ENCODE results near the gene PTCD1. TPM values are rescaled to one million over a fixed set of nuclear protein-coding genes. Genes with fewer than 3 reads are reported as not detected.
A peak's percentile ranks its signal among the peaks of the same experiment; 100 is the strongest.

PTCD1 gene
- total RNA-seq, 1 donor from 2014 or later, result 10.5 TPM

GRCh38 chr7:99369767-99370391, 68.7 kb downstream of the PTCD1 start:
- Mint-ChIP-seq H3K9me3 (no peaks in the 10 kb centered on the region), H3K27ac (no peak overlapping the region), H3K36me3 (peaks cover 9% of the 10 kb centered on the region), H3K27me3 (ENCODE audit: insufficient read depth, low read depth) (peaks cover 11% of the 10 kb centered on the region), H3K4me3 (no peak overlapping the region), H3K4me1 (peaks cover 18% of the 10 kb centered on the region)
- Histone ChIP-seq H3K36me3 (no peaks in the 10 kb centered on the region), H3K9ac (no peak overlapping the region), H3K27ac (no peak overlapping the region), H4K20me1 (ENCODE audit: low read depth) (peaks cover 4% of the 10 kb centered on the region), H3K27me3 (peaks cover 12% of the 10 kb centered on the region), H3K9me3 (ENCODE audit: low read depth) (no peaks in the 10 kb centered on the region), H3K79me2 (ENCODE audit: low read depth) (no peaks in the 10 kb centered on the region), H3F3A (ENCODE audit: low read depth) (peaks cover 34% of the 10 kb centered on the region), H3K4me1 (peaks cover 5% of the 10 kb centered on the region), H3K4me2 (no peak overlapping the region), H3K4me3 (no peak overlapping the region), H2AFZ (replicated peaks) (no peak overlapping the region)
- TF ChIP-seq EZH2 (IDR thresholded peaks at IDR 0.05), result no peak
- no peak for TF ChIP-seq CTCF (IDR thresholded peaks at IDR 0.05)
- TF ChIP-seq EZH2phosphoT487 (IDR thresholded peaks at IDR 0.05), result no peak
- no peak for DNase-seq (ENCODE audit: low spot score)

- Histone ChIP-seq H4K20me1 (ENCODE audit: low read depth) (peaks cover 4% of the 10 kb centered on the region), H3K4me1 (peaks cover 5% of the 10 kb centered on the region), H3K79me2 (ENCODE audit: low read depth) (no peaks in the 10 kb centered on the region), H3K4me2 (no peak overlapping the region), H3K9ac (no peak overlapping the region), H3K27me3 (peaks cover 8% of the 10 kb centered on the region), H3K9me3 (ENCODE audit: low read depth) (no peaks in the 10 kb centered on the region), H3K4me3 (no peak overlapping the region), H3K36me3 (no peaks in the 10 kb centered on the region), H3K27ac (peak overlapping the region; percentile 53), H2AFZ (replicated peaks) (no peak overlapping the region), H3F3A (ENCODE audit: low read depth) (peaks cover 28% of the 10 kb centered on the region)
- peaks cover 13% of the 10 kb centered on the region for H3K36me3 Mint-ChIP-seq
- TF ChIP-seq CTCF (IDR thresholded peaks at IDR 0.05) (no peak), EZH2phosphoT487 (IDR thresholded peaks at IDR 0.05) (no peak), EZH2 (IDR thresholded peaks at IDR 0.05) (no peak)
- peaks cover 17% of the 10 kb centered on the region for H3K4me1 Mint-ChIP-seq
- H3K27ac Mint-ChIP-seq, result no peak overlapping the region
- no peak overlapping the region for H3K4me3 Mint-ChIP-seq
- H3K27me3 Mint-ChIP-seq (ENCODE audit: insufficient read depth, low read depth), result peaks cover 11% of the 10 kb centered on the region
- no peak for DNase-seq (ENCODE audit: low spot score)
- no peaks in the 10 kb centered on the region for H3K9me3 Mint-ChIP-seq
These were observed 69.7 kb downstream of the PTCD1 start for GRCh38 chr7:99368750-99369389.

Other genes starting within 250 kb of the PTCD1 start
- gene KPNA7, start 230.7 kb downstream of the PTCD1 start, total RNA-seq (ENCODE audit: low replicate concordance), result not detected in 2 replicates
- not detected in 2 replicates for gene MYH16, start 166.0 kb downstream of the PTCD1 start, total RNA-seq (ENCODE audit: low replicate concordance)
- 143 and 154 TPM in 2 replicates for gene ARPC1A, start 112.9 kb downstream of the PTCD1 start, total RNA-seq (ENCODE audit: low replicate concordance)
- gene ARPC1B, start 64.1 kb downstream of the PTCD1 start, total RNA-seq (ENCODE audit: low replicate concordance), result 23.6 and 50.5 TPM in 2 replicates
- 136 and 170 TPM in 2 replicates for gene PDAP1, start 30.2 kb downstream of the PTCD1 start, total RNA-seq (ENCODE audit: low replicate concordance)
- gene BUD31, start 29.8 kb downstream of the PTCD1 start, total RNA-seq (ENCODE audit: low replicate concordance), result 59.7 and 98.2 TPM in 2 replicates
- gene CPSF4, start 145 bp upstream of the PTCD1 start, total RNA-seq (ENCODE audit: low replicate concordance), result 72.1 and 120 TPM in 2 replicates
- 2,754 and 3,838 TPM in 2 replicates for gene ATP5MF, start 27.4 kb upstream of the PTCD1 start, total RNA-seq (ENCODE audit: low replicate concordance)
- 18.7 and 20.2 TPM in 2 replicates for gene ZNF789, start 34.1 kb upstream of the PTCD1 start, total RNA-seq (ENCODE audit: low replicate concordance)
- gene ZNF394, start 61.5 kb upstream of the PTCD1 start, total RNA-seq (ENCODE audit: low replicate concordance), result 16.8 and 22.4 TPM in 2 replicates
- gene ZKSCAN5, start 65.9 kb upstream of the PTCD1 start, total RNA-seq (ENCODE audit: low replicate concordance), result 19.6 and 23.3 TPM in 2 replicates
- 14.7 and 21.1 TPM in 2 replicates for gene FAM200A, start 113.3 kb upstream of the PTCD1 start, total RNA-seq (ENCODE audit: low replicate concordance)
- 59.3 and 66.3 TPM in 2 replicates for gene ZNF655, start 119.8 kb upstream of the PTCD1 start, total RNA-seq (ENCODE audit: low replicate concordance)
- 0.53 TPM in 1 of 2 replicates, not detected in the other for gene TMEM225B, start 159.5 kb upstream of the PTCD1 start, total RNA-seq (ENCODE audit: low replicate concordance)
- gene ZSCAN25, start 178.1 kb upstream of the PTCD1 start, total RNA-seq (ENCODE audit: low replicate concordance), result 8.7 and 13.3 TPM in 2 replicates
- gene CYP3A5, start 241.2 kb upstream of the PTCD1 start, total RNA-seq (ENCODE audit: low replicate concordance), result not detected in 2 replicates